B cell (primary cell): ENCODE measurements around the gene PGA3. TPM values are rescaled to one million over a fixed set of nuclear protein-coding genes. Genes with fewer than 3 reads are reported as not detected.
"Not testable (repeated sequence)": the region's sequence is repeated elsewhere in the genome, so short reads cannot be mapped to it uniquely, and the experiment has no call there.

ENCODE experiments used
- ATAC-seq: fragments of 200-7000 bp; cut with Tn5 transposase; one replicate; pipeline ENCODE4 v1.10.0; 2021; ENCODE audit warnings: low read depth, mild to moderate bottlenecking, moderate number of reproducible peaks, moderate library complexity
- CTCF ChIA-PET: fragments of 350-600 bp; sonication (Branson Sonifier 250); formaldehyde crosslinking; loops from one replicate; lab custom pipeline; 2021; ENCODE audit warnings: antibody characterized with exemption, inconsistent platforms; lab: Charles Lee
- POLR2A ChIA-PET: fragments of 350-600 bp; sonication (Branson Sonifier 250); formaldehyde crosslinking; loops from one replicate; lab custom pipeline; 2021; ENCODE audit warnings: antibody characterized with exemption; lab: Charles Lee
- DNase-seq: peaks from one replicate; pipeline ENCODE4 v3.0.0; 2013
- H2AFZ ChIP-seq: 2 replicates; pipeline ENCODE4 v1.6.1; 2012; ENCODE audit warnings: mild to moderate bottlenecking, low read depth, low read length; ENCODE audit not compliant: insufficient read depth, poor library complexity, severe bottlenecking
- H3K27ac ChIP-seq, 2 donors: 1 replicate in 1 of 2; 2 replicates in 1 of 2; pipeline ENCODE4 v1.5.1; 2012 to 2013; ENCODE audit warnings: low read length in 2 of 2, mild to moderate bottlenecking in 2 of 2, moderate library complexity in 1 of 2
- H3K27me3 ChIP-seq, 4 experiments: fragments of 200-600 bp in 1 of 4; sonication (generic) in 1 of 4; replicated peaks in 1 of 4; 1 replicate in 2 of 4; 2 replicates in 2 of 4; pipeline versions ENCODE4 v1.6.1 to v1.7.0; 2013 to 2016; ENCODE audit warnings: low read length in 3 of 4, mild to moderate bottlenecking in 2 of 4, mixed read lengths in 1 of 4, moderate library complexity in 1 of 4; ENCODE audit not compliant: insufficient read depth in 4 of 4, control insufficient read depth in 3 of 4; ENCODE audit errors: control extremely low read depth in 1 of 4
- H3K36me3 ChIP-seq, 2 experiments: replicated peaks in 1 of 2; 1 replicate in 1 of 2; 2 replicates in 1 of 2; pipeline versions ENCODE4 v1.6.1 to v1.7.1; 2013; ENCODE audit warnings: low read length in 1 of 2; ENCODE audit not compliant: insufficient read depth in 2 of 2, control insufficient read depth in 1 of 2; ENCODE audit errors: control extremely low read depth in 1 of 2, extremely low read depth in 1 of 2
- H3K4me1 ChIP-seq, 2 donors: fragments of 200-600 bp in 1 of 2; sonication (generic) in 1 of 2; 1 replicate in 1 of 2; 2 replicates in 1 of 2; pipeline versions ENCODE4 v1.5.1 to v1.6.1; 2013 to 2017; ENCODE audit warnings: low read length in 2 of 2; ENCODE audit not compliant: control insufficient read depth in 2 of 2, insufficient read depth in 2 of 2
- H3K4me2 ChIP-seq: replicated peaks from 2 replicates; pipeline ENCODE3; 2012; ENCODE audit warnings: mild to moderate bottlenecking, low read depth, low read length; ENCODE audit not compliant: poor library complexity, severe bottlenecking
- H3K4me3 ChIP-seq, 5 experiments: fragments of 200-600 bp in 1 of 5; sonication (generic) in 1 of 5; 1 replicate in 3 of 5; 2 replicates in 2 of 5; pipeline versions ENCODE4 v1.5.1 to v1.7.0; 2011 to 2016; ENCODE audit warnings: low read length in 4 of 5, mild to moderate bottlenecking in 4 of 5, low read depth in 2 of 5, control low read depth in 1 of 5, moderate library complexity in 1 of 5; ENCODE audit not compliant: insufficient read depth in 1 of 5; ENCODE audit errors: control extremely low read depth in 1 of 5, extremely low read depth in 1 of 5
- H3K79me2 ChIP-seq: fragments of 200-600 bp; sonication (generic); one replicate; pipeline ENCODE4 v1.6.0; 2016; ENCODE audit warnings: low read length; ENCODE audit not compliant: control insufficient read depth, insufficient read depth
- H3K9ac ChIP-seq: fragments of 200-600 bp; sonication (generic); 2 replicates; pipeline ENCODE4 v1.6.1; 2017; ENCODE audit warnings: mild to moderate bottlenecking, low read length, moderate library complexity
- H3K9me3 ChIP-seq, 3 donors: one replicate each; pipeline versions ENCODE4 v1.6.1 to v1.7.1; 2013; ENCODE audit warnings: low read length in 2 of 3; ENCODE audit not compliant: control insufficient read depth in 2 of 3, insufficient read depth in 1 of 3; ENCODE audit errors: control extremely low read depth in 1 of 3
- H4K20me1 ChIP-seq: 2 replicates; pipeline ENCODE4 v1.6.0; 2012; ENCODE audit warnings: mild to moderate bottlenecking, low read length; ENCODE audit not compliant: insufficient read depth, control insufficient read depth, poor library complexity, severe bottlenecking
- H3K27ac Mint-ChIP-seq: one replicate; pipeline ENCODE4 v1.8.0; 2021; ENCODE audit warnings: mixed read lengths
- H3K27me3 Mint-ChIP-seq: one replicate; pipeline ENCODE4 v1.8.0; 2021; ENCODE audit warnings: mixed read lengths
- H3K4me1 Mint-ChIP-seq: one replicate; pipeline ENCODE4 v1.8.0; 2021; ENCODE audit warnings: mixed read lengths
- H3K4me3 Mint-ChIP-seq: one replicate; pipeline ENCODE4 v1.8.0; 2021; ENCODE audit warnings: mixed read lengths
- H3K9me3 Mint-ChIP-seq: one replicate; pipeline ENCODE4 v1.8.0; 2022; ENCODE audit warnings: mixed read lengths; ENCODE audit not compliant: insufficient read depth
- CTCF ChIP-seq: fragments of 200-600 bp; IDR thresholded peaks from one replicate; pipeline ENCODE4 v1.8.0; 2022; ENCODE audit warnings: antibody characterized with exemption, mild to moderate bottlenecking
- EZH2 ChIP-seq: IDR thresholded peaks from 2 replicates; pipeline ENCODE4 v1.6.1; 2012; ENCODE audit warnings: borderline replicate concordance, low read depth, mild to moderate bottlenecking, moderate library complexity, low read length; ENCODE audit not compliant: insufficient read depth, poor library complexity, severe bottlenecking
- WGBS: methylation state at CpG from one replicate; pipeline ENCODE4 v1.1.5; 2013; ENCODE audit warnings: missing lambda C conversion rate; ENCODE audit not compliant: insufficient coverage; 5-methylcytosine and 5-hydroxymethylcytosine counted together
- intact Hi-C: fragments of 100-400 bp; cut with micrococcal nuclease; formaldehyde crosslinking; loops from one replicate; pipeline ENCODE4 v1.10.0; 2022
- polyA minus RNA-seq: library from RNA; depleted of rRNA, polyadenylated mRNA; stranded (reverse); fragments of >200 nt; gene quantifications from 2 replicates; pipeline ENCODE4 v1.2.3, GENCODE V29; 2012
- polyA plus RNA-seq: library from polyadenylated mRNA; depleted of rRNA; stranded (reverse); fragments of >200 nt; gene quantifications from 2 replicates; pipeline ENCODE4 v1.2.3, GENCODE V29; 2012
- total RNA-seq, 2 donors: library from RNA; stranded (reverse); fragments of 120-200 nt in 1 of 2; gene quantifications; 1 replicate in 1 of 2; 2 replicates in 1 of 2; pipeline versions ENCODE4 v1.2.3 to v1.2.4, GENCODE V29; 2013 to 2022

Gene PGA3
- total RNA-seq (not detected in 2 replicates), polyA plus RNA-seq (0.12 TPM in 1 of 2 replicates, not detected in the other), polyA minus RNA-seq (0.14 TPM in 1 of 2 replicates, not detected in the other)
- total RNA-seq (2013): not detected

DNA sequence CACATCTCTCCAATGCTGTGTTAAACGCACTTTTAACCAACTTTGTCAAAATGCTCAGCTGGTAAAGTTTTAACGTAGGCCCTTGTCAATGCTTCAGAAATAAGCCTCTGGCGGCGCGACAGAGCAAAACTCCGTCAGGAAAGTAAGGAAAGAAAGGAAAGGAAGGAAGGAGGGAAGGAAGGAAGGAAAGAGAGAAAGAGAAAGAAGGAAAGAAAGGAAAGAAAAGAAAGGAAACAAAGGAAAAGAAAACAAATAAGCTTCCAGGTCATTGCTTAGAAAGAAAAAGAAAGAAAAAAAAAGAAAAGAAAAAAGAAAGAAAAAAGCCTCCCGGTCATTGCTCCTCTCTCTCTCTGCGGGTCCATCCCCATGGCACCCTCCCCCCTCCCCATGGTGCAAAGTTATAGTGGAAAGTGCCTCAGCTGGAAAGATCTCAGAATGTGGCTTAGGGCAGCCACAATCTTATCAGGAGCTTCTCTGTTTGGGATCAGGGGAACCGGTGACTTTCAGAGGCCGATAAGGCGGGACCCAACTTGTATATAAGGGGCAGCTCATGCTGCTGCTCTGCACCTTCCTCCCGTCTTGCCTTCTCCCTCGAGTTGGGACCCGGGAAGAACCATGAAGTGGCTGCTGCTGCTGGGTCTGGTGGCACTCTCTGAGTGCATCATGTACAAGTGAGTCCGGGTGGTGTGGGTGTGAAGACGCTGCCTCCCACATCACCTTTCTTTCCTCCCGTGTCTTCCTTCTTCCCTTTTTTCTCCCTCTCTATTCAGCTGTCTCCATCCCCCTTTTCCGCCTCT lies at the start of gene PGA3:
Gene PGA3, plus strand, starts transcription at position 566 of the 797 bp plus-strand sequence. Its CDS starts 50 bp downstream, at position 616.
- H3K4me3 ChIP-seq, H3K4me3 Mint-ChIP-seq, H3K4me2 ChIP-seq, H2AFZ ChIP-seq, H3K9me3 Mint-ChIP-seq, H3K4me1 Mint-ChIP-seq, H3K9me3 ChIP-seq, intact Hi-C loops, H3K9ac ChIP-seq, H3K27ac Mint-ChIP-seq, H3K79me2 ChIP-seq, H4K20me1 ChIP-seq, POLR2A ChIA-PET, H3K36me3 ChIP-seq, H3K27me3 ChIP-seq, CTCF ChIA-PET, ATAC-seq, DNase-seq, H3K27ac ChIP-seq, H3K4me1 ChIP-seq: not testable (repeated sequence)
- H3K27me3 Mint-ChIP-seq: peaks cover 22% of the 10 kb centered on the region
- no CpG with 5 or more reads among the region's 18 CpGs for WGBS

GRCh38 chr11:61153593-61154095 lies 49.7 kb upstream of the PGA3 start:
- no peak overlapping the region for H3K4me3 ChIP-seq
- Mint-ChIP-seq H3K27ac (no peak overlapping the region), H3K9me3 (peaks cover 4% of the 10 kb centered on the region), H3K4me1 (peaks cover 11% of the 10 kb centered on the region), H3K27me3 (no peaks in the 10 kb centered on the region), H3K4me3 (no peak overlapping the region)
- no peak overlapping the region for H2AFZ ChIP-seq
- ChIA-PET CTCF (interaction anchor here (0.8 to 2.0 kb wide), 4 partner anchors 24 to 322 kb away, joined by 3 to 8 read pairs (median 4); no protein-coding TSS in a partner anchor), POLR2A (no interaction called here)
- ATAC-seq: no peak
- no peak for TF ChIP-seq EZH2
- no peak for TF ChIP-seq CTCF
- peaks cover 3 to 15% (median 8%) of the 10 kb centered on the region in 3 donors for H3K9me3 ChIP-seq
- WGBS: 100% methylated on average over 1 of the region's 2 CpGs
- peaks cover 73% of the 10 kb centered on the region for H3K79me2 ChIP-seq
- no peak overlapping the region for H3K27ac ChIP-seq
- H3K36me3 ChIP-seq: peaks cover 2 to 7% of the 10 kb centered on the region in 2 experiments
- peaks cover 25% of the 10 kb centered on the region for H4K20me1 ChIP-seq
- H3K4me2 ChIP-seq: no peak overlapping the region
- intact Hi-C loops: no loop called here
- DNase-seq: no peak
- no peaks in the 10 kb centered on the region for H3K27me3 ChIP-seq
- no peak overlapping the region for H3K9ac ChIP-seq
- H3K4me1 ChIP-seq: peaks cover 0 to 3% of the 10 kb centered on the region in 2 donors
